Germinal center (tissue), 1 donor: ENCODE measurements around the gene NPAS1.
A peak's percentile ranks its signal among the peaks of the same experiment; 100 is the strongest.
"Not testable (repeated sequence)": the region's sequence is repeated elsewhere in the genome, so short reads cannot be mapped to it uniquely, and the experiment has no call there.

ENCODE experiments used
- DNase-seq: peaks from one replicate; pipeline ENCODE4 v3.0.0; 2012; ENCODE audit warnings: mixed read lengths, low spot score

NPAS1 gene

GRCh38 chr19:47047763-47048405 lies 28.2 kb downstream of the NPAS1 start:
- peak; percentile 92 for DNase-seq

DNA sequence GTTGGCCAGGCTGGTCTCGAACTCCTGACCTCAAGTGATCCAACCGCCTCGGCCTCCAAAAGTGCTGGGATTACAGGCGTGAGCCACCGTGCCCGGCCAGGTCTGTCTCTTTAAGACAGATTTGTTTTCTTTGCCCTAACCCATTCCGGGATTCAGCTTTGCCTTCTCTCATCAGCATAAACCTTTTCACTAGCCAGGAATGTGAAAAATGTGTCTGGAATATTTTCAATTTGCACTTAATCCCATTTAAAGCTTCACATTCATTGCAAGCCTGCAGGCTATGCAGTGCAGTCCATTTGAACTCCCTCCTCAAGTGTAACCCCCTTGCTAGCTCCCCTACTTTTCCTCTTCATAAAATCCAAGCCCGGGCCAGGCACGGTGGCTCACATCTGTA lies 29.7 kb downstream of the NPAS1 start:
- DNase-seq: no peak

- DNase-seq: not testable (repeated sequence)
Measured at GRCh38 chr19:47050562-47050961, 30.9 kb downstream of the NPAS1 start.

- no peak for DNase-seq
Measured at GRCh38 chr19:47056411-47056810, 36.8 kb downstream of the NPAS1 start.

DNA sequence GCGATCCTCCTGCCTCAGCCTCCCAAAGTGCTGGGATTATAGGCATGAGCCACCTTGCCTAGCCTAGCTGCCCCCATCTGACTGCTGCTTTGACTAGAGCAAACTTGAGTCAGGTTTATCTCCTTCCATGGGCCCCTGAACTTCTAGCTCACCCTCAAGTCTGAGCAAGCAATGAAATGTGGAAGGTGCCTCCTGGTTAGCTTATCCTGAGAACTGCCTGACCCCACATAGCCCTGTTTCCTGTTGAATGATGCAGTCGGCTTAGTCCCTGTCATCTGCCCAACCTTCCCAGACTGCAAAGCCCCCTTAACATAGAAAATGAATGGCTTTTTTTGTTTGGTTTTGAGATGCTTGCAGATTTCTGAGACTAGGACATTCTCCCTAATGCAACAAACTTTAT lies 37.7 kb downstream of the NPAS1 start:
- no peak for DNase-seq

DNA sequence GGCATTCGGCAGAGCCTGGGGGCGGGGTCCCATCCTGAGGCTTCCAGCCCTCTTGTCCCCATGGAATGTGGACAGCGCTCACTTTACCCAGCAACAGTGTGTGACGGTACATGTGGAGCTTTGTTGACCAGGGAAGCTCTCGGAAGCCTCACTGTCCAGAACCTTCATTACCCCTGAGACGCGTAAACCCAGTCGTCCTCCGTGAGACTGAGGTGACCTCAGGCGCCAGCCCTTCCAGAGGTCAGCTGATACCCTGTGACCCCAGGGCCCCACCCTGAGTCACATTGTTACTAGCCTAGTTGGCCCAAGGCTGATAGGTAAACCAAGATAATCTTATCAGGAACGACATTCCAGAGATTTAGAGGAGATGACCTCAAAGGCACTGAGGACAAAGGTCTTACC lies 39.0 kb downstream of the NPAS1 start:
- no peak for DNase-seq

- no peak for DNase-seq
Measured at GRCh38 chr19:47063874-47064273, 44.2 kb downstream of the NPAS1 start.

DNA sequence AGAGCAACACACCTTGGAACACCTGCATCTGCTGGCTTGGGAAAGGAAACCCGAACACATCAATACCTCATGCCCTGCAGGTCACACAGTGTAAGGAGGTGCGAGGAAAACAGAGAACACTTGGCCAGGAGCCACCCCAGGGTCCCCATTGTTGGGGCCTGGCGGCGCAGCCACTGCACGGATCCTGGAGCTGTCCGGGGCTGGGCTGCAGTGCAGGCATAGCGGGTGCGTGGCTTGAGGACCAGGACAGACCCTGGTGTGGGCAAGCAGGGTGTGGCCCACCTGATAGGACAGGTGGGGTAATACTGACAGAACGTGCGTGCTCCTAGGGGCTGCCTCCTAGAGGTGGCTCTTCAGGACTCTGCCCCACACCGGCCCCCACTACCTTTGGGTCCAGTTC lies 45.6 kb downstream of the NPAS1 start:
- DNase-seq: no peak

GRCh38 chr19:47066376-47067214 lies 47.0 kb downstream of the NPAS1 start:
- DNase-seq: no peak

- no peak for DNase-seq
Measured at GRCh38 chr19:47067215-47067847, 47.7 kb downstream of the NPAS1 start.

GRCh38 chr19:47068246-47068645 lies 48.6 kb downstream of the NPAS1 start:
- DNase-seq: no peak

- no peak for DNase-seq
Measured at GRCh38 chr19:47068876-47069406, 49.3 kb downstream of the NPAS1 start.

- DNase-seq: no peak
Measured at GRCh38 chr19:47069795-47070194, 50.2 kb downstream of the NPAS1 start.

GRCh38 chr19:47070756-47071155 lies 51.1 kb downstream of the NPAS1 start:
- DNase-seq: no peak

GRCh38 chr19:47071731-47072130 lies 52.1 kb downstream of the NPAS1 start:
- DNase-seq: no peak

DNA sequence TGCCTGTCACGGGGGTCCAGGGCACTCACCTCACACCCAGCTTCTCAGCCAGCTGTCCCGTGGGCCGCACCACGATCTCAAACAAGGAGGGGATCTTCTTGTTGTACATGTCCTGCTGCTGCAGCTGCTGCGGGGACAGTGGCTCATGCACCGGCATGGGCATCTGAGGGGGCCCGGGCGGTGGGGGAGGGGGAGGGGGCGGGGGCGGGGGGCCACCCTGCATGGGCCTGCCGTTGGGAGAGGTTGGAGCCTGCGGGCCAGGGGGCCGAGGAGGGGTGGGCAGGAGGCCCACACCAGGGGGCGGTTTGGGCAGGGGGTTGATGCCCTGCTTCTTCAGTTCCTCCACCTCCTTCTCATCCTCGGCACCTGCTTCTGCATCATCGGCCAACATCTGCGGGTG lies 52.7 kb downstream of the NPAS1 start:
- DNase-seq: no peak

DNA sequence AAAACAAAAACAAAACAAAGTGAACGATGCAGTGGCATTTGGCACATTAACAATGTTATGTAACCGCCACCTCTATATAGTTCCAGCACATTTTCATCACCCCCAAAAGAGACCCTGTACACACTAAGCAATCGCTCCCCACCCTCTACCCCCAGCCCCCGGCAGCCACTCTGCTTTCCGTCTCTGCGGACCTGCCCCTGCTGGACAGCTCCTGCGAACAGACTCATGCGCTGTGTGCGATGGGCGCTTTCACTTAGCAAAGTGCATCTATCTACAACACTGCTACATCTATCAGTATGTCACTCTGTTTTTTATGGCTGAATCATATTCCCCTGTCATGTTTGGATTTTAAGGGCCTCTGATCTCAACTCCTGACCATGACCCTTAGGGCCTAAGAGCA lies 53.9 kb downstream of the NPAS1 start:
- no peak for DNase-seq

- DNase-seq: no peak
Measured at GRCh38 chr19:47074621-47075020, 55.0 kb downstream of the NPAS1 start.

- no peak for DNase-seq
Measured at GRCh38 chr19:47075179-47075810, 55.7 kb downstream of the NPAS1 start.

DNA sequence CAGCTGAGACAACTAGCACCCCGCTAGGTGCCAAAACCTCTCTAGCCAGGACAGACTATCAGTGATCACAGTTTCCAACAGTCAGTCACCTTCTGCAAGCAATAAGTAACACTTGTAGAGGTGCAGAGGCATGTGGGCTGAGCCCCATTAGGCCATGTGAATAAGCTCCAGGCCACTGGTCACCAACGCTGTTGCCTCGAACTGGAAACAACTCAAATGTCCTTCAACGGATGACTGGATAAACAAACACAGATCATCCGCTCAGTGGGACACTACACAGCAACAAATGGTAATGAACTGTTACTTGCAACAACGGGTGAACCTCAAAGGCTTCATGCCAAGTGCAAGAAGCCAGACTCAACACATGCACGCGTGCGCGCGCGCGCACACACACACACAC lies 56.3 kb downstream of the NPAS1 start:
- DNase-seq: no peak

DNA sequence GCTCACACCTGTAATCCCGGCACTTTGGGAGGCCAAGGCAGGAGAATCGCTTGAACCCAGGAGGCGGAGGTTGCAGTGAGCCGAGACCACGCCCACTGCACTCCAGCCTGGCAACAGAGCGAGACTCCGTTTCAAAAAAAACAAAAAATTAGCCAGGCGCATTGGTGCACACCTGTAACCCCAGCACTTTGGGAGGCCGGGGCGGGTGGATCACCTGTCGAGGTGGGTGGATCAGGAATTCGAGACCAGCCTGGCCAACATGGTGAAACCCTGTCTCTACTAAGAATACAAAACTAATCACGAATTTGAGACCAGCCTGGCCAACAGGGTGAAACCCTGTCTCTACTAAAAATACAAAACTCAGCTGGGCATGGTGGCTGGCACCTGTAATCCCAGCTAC lies 58.7 kb downstream of the NPAS1 start:
- DNase-seq: not testable (repeated sequence)

- DNase-seq: no peak
Measured at GRCh38 chr19:47081095-47081494, 61.5 kb downstream of the NPAS1 start.
